Lung (tissue), 12 donors: Measurements from ENCODE around the gene HIF1AN. TPM values are rescaled to one million over a fixed set of nuclear protein-coding genes. Genes with fewer than 3 reads are reported as not detected.

Experiments used
- ATAC-seq: fragments of 200-7000 bp; cut with Tn5 transposase; one replicate; pipeline ENCODE4 v1.9.1; 2020; ENCODE audit warnings: moderate number of reproducible peaks; ENCODE audit not compliant: insufficient read depth, low FRiP score
- DNase-seq, 3 donors: peaks; one replicate each; pipeline ENCODE4 v3.0.0-alpha.2; 2013 to 2017
- H3K27ac ChIP-seq, 2 donors: one replicate each; pipeline ENCODE4 v1.5.1; 2013; ENCODE audit warnings: mild to moderate bottlenecking in 2 of 2, moderate library complexity in 2 of 2, control low read depth in 1 of 2, inconsistent platforms in 1 of 2, low read depth in 1 of 2, low read length in 1 of 2
- H3K27me3 ChIP-seq, 3 donors: one replicate each; pipeline ENCODE4 v1.5.1; 2013; ENCODE audit warnings: low read length in 2 of 3; ENCODE audit not compliant: control insufficient read depth in 3 of 3, insufficient read depth in 3 of 3
- H3K36me3 ChIP-seq, 4 donors: one replicate each; pipeline ENCODE4 v1.5.1; 2013; ENCODE audit warnings: low read length in 4 of 4, mild to moderate bottlenecking in 1 of 4, moderate library complexity in 1 of 4; ENCODE audit not compliant: control insufficient read depth in 4 of 4, insufficient read depth in 4 of 4
- H3K4me1 ChIP-seq, 5 donors: one replicate each; pipeline ENCODE4 v1.5.1; 2013; ENCODE audit warnings: low read length in 5 of 5, mild to moderate bottlenecking in 2 of 5, moderate library complexity in 1 of 5; ENCODE audit not compliant: control insufficient read depth in 5 of 5, insufficient read depth in 5 of 5
- H3K4me3 ChIP-seq: one replicate; pipeline ENCODE4 v1.5.1; 2013; ENCODE audit warnings: mild to moderate bottlenecking, control low read depth, moderate library complexity
- H3K9ac ChIP-seq, 2 donors: one replicate each; pipeline ENCODE4 v1.5.1; 2013; ENCODE audit warnings: low read length in 2 of 2, control low read depth in 1 of 2; ENCODE audit not compliant: insufficient read depth in 1 of 2
- H3K9me3 ChIP-seq, 4 donors: one replicate each; pipeline ENCODE4 v1.5.1; 2013; ENCODE audit warnings: low read length in 3 of 4, mild to moderate bottlenecking in 1 of 4, moderate library complexity in 1 of 4; ENCODE audit not compliant: control insufficient read depth in 4 of 4, insufficient read depth in 3 of 4
- CTCF ChIP-seq: IDR thresholded peaks from 2 replicates; pipeline ENCODE4 v1.5.1; 2012; ENCODE audit warnings: mild to moderate bottlenecking; ENCODE audit errors: control extremely low read depth, extremely low read depth
- WGBS, 2 donors: extraction: QIAGEN DNeasy Blood & Tissue Kit; methylation state at CpG; one replicate each; pipeline ENCODE4 v1.1.7; 2013; 5-methylcytosine and 5-hydroxymethylcytosine counted together
- polyA plus RNA-seq, 2 donors: library from polyadenylated mRNA; stranded (reverse); fragments of 200-250 nt; gene quantifications; one replicate each; pipeline ENCODE4 v1.2.1, GENCODE V29; 2013
- total RNA-seq, 2 donors: library from RNA; depleted of rRNA in 1 of 2; stranded (reverse); fragments of >200 nt in 1 of 2; gene quantifications; one replicate each; pipeline ENCODE4 v1.2.1, GENCODE V29; 2014 to 2021
- donor health status: control.
- donor health status: control.
- donor health status: Bipolar disorder and iron deficiency.
- donor health status: healthy.
- donor health status: DM: yes; HTN: yes; CAD: no.

Gene HIF1AN
- total and polyA plus RNA-seq, 4 donors = 6.9 to 32.3 (median 13.6) TPM

- TF ChIP-seq CTCF = no peak
- no peak overlapping the region for H3K4me3 ChIP-seq
- H3K9ac ChIP-seq = no peak overlapping the region
- H3K9me3 ChIP-seq = no peaks in the 10 kb centered on the region
- ATAC-seq = no peak
- H3K27ac ChIP-seq = no peak overlapping the region
- DNase-seq = no peak
- H3K27me3 ChIP-seq = peaks cover 0 to 14% (median 13%) of the 10 kb centered on the region in 3 donors
- 96 to 97% methylated on average over 9 of the region's 9 CpGs for WGBS, 2 donors
- H3K36me3 ChIP-seq = peaks cover 12 to 28% (median 26%) of the 10 kb centered on the region in 4 donors
- H3K4me1 ChIP-seq = peaks cover 0 to 10% (median 0%) of the 10 kb centered on the region in 5 donors
Measured at GRCh38 chr10:100522945-100523344, 12.8 kb upstream of the HIF1AN start.

- no peak for ATAC-seq
- no peak overlapping the region for H3K9ac ChIP-seq
- H3K27ac ChIP-seq = no peak overlapping the region
- 89 to 91% methylated on average over 6 of the region's 6 CpGs for WGBS, 2 donors
- H3K27me3 ChIP-seq = peaks cover 0 to 9% (median 6%) of the 10 kb centered on the region in 3 donors
- H3K9me3 ChIP-seq = no peaks in the 10 kb centered on the region
- DNase-seq = no peak
- no peak overlapping the region for H3K4me3 ChIP-seq
- TF ChIP-seq CTCF = no peak
- H3K4me1 ChIP-seq = peaks cover 0 to 16% (median 5%) of the 10 kb centered on the region in 5 donors
- peaks cover 12 to 28% (median 26%) of the 10 kb centered on the region in 4 donors for H3K36me3 ChIP-seq
Measured at GRCh38 chr10:100524206-100524605, 11.5 kb upstream of the HIF1AN start.

- Histone ChIP-seq H3K27me3 (peaks cover 0 to 9% (median 5%) of the 10 kb centered on the region in 3 donors), H3K36me3 (peaks cover 12 to 28% (median 26%) of the 10 kb centered on the region in 4 donors), H3K4me3 (no peak overlapping the region), H3K4me1 (peaks cover 0 to 12% (median 5%) of the 10 kb centered on the region in 5 donors), H3K9me3 (no peaks in the 10 kb centered on the region), H3K9ac (no peak overlapping the region), H3K27ac (no peak overlapping the region)
- no peak for DNase-seq
- ATAC-seq = no peak
- WGBS, 2 donors = 89 to 98% methylated on average over 2 of the region's 2 CpGs
- TF ChIP-seq CTCF = no peak
Measured at GRCh38 chr10:100524638-100525037, 11.1 kb upstream of the HIF1AN start.
